ENCODE measurements around the gene RUNX1.

DNA sequence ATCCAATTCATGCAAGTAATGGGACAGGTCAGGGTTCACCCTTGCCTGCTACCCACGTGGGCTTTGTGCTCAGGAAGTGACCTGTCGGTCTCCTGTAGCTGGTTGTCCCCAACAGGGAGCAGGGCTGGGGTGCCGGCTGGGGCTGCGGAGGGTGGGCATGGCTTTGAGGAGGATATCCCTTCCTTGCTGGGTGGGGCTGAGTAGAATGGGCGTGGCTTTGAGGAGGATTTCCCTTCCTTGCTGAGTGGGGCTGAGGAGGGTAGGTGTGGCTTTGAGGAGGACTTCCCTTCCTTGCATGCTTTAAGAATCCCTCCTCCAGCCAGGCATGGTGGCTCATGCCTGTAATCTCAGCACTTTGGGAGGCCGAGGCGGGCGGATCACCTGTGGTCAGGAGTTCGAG, 229.1 kb downstream of the RUNX1 start:
- TF ChIP-seq GATA1 (IDR thresholded peaks at IDR 0.05; ENCODE audit: low read depth, low read length) (no peak), POLR2A (IDR thresholded peaks at IDR 0.05; ENCODE audit: low read length) (no peak)

All from erythroblast (primary cell).